Mammary epithelial cell (primary cell): ENCODE data around the gene VAT1L.

Experiments
- CTCF ChIP-seq, 2 donors: IDR thresholded peaks in 1 of 2; conservative IDR thresholded peaks in 1 of 2; 2 replicates each; pipeline ENCODE4 v1.5.1; 2011 to 2012; ENCODE audit warnings: inconsistent platforms in 2 of 2, low read length in 2 of 2, mild to moderate bottlenecking in 2 of 2, control low read depth in 1 of 2, low read depth in 1 of 2; ENCODE audit not compliant: insufficient read depth in 1 of 2; ENCODE audit errors: extremely low read depth in 1 of 2
- EZH2 ChIP-seq: IDR thresholded peaks from 2 replicates; pipeline ENCODE4 v1.6.1; 2012; ENCODE audit warnings: low read length, inconsistent platforms, borderline replicate concordance

- TF ChIP-seq CTCF (conservative IDR thresholded peaks at IDR 0.05 in 1 of 2, IDR thresholded peaks at IDR 0.05 in 1 of 2; ENCODE audit: extremely low read depth in 1 of 2, insufficient read depth in 1 of 2, low read depth in 1 of 2, low read length in 2 of 2) = no peak
- no peak for TF ChIP-seq EZH2
These were observed 69.7 kb downstream of the VAT1L start for GRCh38 chr16:77858060-77858459.
